Aorta (tissue), 5 donors: ENCODE data around the gene PDHB. TPM values are rescaled to one million over a fixed set of nuclear protein-coding genes. Genes with fewer than 3 reads are reported as not detected.

ENCODE experiments used
- ATAC-seq: fragments of 200-7000 bp; cut with Tn5 transposase; one replicate; pipeline ENCODE4 v1.9.1; 2022; ENCODE audit warnings: moderate library complexity; ENCODE audit not compliant: low FRiP score
- DNase-seq, 2 donors: peaks; one replicate each; pipeline ENCODE4 v3.0.0-alpha.2; 2020
- H3K27ac ChIP-seq, 2 donors: one replicate each; pipeline ENCODE4 v1.5.1; 2013; ENCODE audit warnings: low read length in 2 of 2, mild to moderate bottlenecking in 2 of 2, moderate library complexity in 2 of 2, control low read depth in 1 of 2, inconsistent platforms in 1 of 2, low read depth in 1 of 2
- H3K27me3 ChIP-seq, 2 donors: one replicate each; pipeline ENCODE4 v1.6.1; 2013; ENCODE audit warnings: control low read depth in 1 of 2, low read length in 1 of 2, mild to moderate bottlenecking in 1 of 2, moderate library complexity in 1 of 2; ENCODE audit not compliant: insufficient read depth in 2 of 2, control insufficient read depth in 1 of 2
- H3K36me3 ChIP-seq, 2 donors: one replicate each; pipeline ENCODE4 v1.6.1; 2013; ENCODE audit warnings: control low read depth in 1 of 2, low read length in 1 of 2, mild to moderate bottlenecking in 1 of 2; ENCODE audit not compliant: insufficient read depth in 2 of 2, control insufficient read depth in 1 of 2
- H3K4me1 ChIP-seq, 2 donors: one replicate each; pipeline ENCODE4 v1.6.1; 2013; ENCODE audit warnings: low read length in 2 of 2, control low read depth in 1 of 2, mild to moderate bottlenecking in 1 of 2, moderate library complexity in 1 of 2; ENCODE audit not compliant: insufficient read depth in 2 of 2, control insufficient read depth in 1 of 2
- H3K4me3 ChIP-seq, 2 donors: one replicate each; pipeline ENCODE4 v1.5.1; 2013; ENCODE audit warnings: low read length in 2 of 2, control low read depth in 1 of 2, mild to moderate bottlenecking in 1 of 2
- H3K9me3 ChIP-seq: one replicate; pipeline ENCODE4 v1.6.1; 2013; ENCODE audit warnings: mild to moderate bottlenecking, low read length; ENCODE audit not compliant: control insufficient read depth
- WGBS, 2 donors: extraction: QIAGEN DNeasy Blood & Tissue Kit; methylation state at CpG; one replicate each; pipeline ENCODE4 v1.1.7; 2013; 5-methylcytosine and 5-hydroxymethylcytosine counted together
- intact Hi-C, 2 donors: fragments of 100-400 bp; cut with DNase I; formaldehyde crosslinking; loops; one replicate each; pipeline versions ENCODE4 v1.14.2 to v1.15.0; 2022
- polyA plus RNA-seq, 2 donors: library from polyadenylated mRNA; stranded (reverse); fragments of 200-250 nt; gene quantifications; one replicate each; pipeline ENCODE4 v1.2.3, GENCODE V29; 2013
- total RNA-seq, 2 donors: library from RNA; stranded (reverse); fragmentation: NEBNext Ultra II Directional; extraction: Animal tissue kit (Norgen Biotek cat#: 25700); gene quantifications; one replicate each; pipeline ENCODE4 v1.2.1, GENCODE V29; 2021
- donor health status: healthy with polysubstance abuse.
- donor health status: Bipolar disorder and iron deficiency.
- donor health status: DM: no; HTN: no; CAD: no.
- donor health status: DM: no; HTN: no; CAD: no.
- donor health status: DM: yes; HTN: yes; CAD: no.

PDHB gene
- total and polyA plus RNA-seq, 4 donors, result 49.0 to 72.7 (median 59.1) TPM

DNA sequence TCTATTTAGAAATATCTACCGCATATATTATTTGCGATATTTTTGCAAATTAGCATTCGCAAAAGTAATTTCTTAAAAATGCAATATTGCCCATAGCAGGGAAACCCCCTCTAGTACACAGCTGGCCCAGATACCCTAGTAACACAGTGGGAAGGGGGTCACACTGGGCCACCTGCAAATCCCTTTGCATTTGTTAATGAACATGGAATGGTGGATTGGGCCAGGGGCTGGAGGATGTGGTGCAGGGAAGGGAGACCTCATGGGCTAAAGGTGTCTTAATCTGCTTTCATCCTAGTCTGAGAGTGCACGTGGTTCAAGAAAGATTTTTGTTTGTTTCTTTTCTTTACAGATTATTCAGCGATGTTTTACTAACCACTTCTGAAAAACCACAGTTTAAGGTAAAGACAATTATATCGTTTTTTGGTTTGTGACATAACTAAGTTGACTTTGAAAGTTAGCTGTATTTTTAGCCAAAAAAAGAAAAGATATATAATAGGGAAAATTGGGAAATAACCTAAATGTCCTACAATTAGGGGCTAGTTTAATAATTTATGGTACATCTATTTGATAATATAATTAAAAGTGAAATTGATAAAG, 30.0 kb downstream of the PDHB start:
- DNase-seq (no peak), ATAC-seq (no peak)
- H3K9me3 ChIP-seq, result no peaks in the 10 kb centered on the region
- no peak overlapping the region for H3K4me3 ChIP-seq
- H3K4me1 ChIP-seq, result no peaks in the 10 kb centered on the region
- H3K27ac ChIP-seq, result no peak overlapping the region
- WGBS, 2 donors, result 90 to 91% methylated on average over 6 of the region's 6 CpGs
- H3K27me3 ChIP-seq, result no peaks in the 10 kb centered on the region
- intact Hi-C loops, result no loop called here
- H3K36me3 ChIP-seq, result peaks cover 0 to 3% of the 10 kb centered on the region in 2 donors

DNA sequence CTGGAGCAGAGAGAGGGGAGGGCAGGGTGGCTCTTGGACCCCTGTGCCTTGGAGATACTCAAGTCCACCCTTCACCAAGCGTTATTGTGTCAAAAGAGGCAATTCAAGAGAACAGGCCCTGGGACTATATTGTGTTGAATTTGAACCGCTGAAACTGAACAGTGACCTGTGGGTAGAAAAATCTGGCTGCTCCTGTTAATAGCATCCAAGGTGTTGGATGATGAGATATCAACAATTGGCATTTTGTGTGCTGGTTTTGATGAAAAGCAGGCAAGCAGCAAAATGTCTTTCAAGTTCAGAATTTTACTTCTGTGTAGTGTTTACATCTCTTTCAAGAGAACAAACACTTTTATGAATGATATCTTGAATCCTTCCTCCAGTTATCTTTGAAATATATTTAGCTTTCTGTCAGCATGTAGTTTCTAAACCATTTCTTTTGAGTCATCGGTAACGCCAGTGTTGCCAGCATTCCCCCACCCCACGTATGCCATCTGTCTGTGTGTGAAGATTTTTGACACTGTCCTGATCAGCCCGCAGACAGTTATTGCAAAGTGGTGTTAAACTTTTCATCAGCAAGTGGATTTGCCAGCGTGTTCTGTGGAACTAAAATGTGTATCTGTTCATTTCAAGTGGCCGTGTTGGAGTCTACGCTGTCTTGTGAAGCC, 34.8 kb downstream of the PDHB start:
- ATAC-seq (no peak), DNase-seq (no peak)
- WGBS, 2 donors, result 90% methylated on average over 9 of the region's 9 CpGs
- intact Hi-C loops, result no loop called here
- no peaks in the 10 kb centered on the region for H3K4me1 ChIP-seq
- H3K27me3 ChIP-seq, result no peaks in the 10 kb centered on the region
- H3K27ac ChIP-seq, result no peak overlapping the region
- no peaks in the 10 kb centered on the region for H3K9me3 ChIP-seq
- no peak overlapping the region for H3K4me3 ChIP-seq
- peaks cover 4 to 8% of the 10 kb centered on the region in 2 donors for H3K36me3 ChIP-seq

DNA sequence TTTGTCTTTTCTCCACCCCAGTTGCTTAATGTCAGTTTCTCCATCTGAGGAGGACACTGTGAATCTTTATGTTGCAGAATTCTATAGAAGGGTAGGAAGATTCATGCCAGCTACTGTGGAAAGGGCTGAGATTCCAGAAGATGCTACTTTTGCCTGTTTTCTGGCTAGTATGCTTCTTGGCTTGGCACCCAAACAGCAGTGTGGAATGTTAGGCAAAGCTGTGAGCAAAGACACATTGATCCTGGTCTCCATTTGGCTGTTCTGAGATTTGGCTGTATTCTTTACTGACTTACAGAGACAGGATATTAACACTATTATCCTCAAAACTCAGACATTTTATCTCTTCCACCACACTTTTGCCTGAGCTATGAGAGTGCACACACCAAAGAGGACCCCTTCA, 39.3 kb downstream of the PDHB start:
- DNase-seq (no peak), ATAC-seq (no peak)
- no peaks in the 10 kb centered on the region for H3K27me3 ChIP-seq
- H3K4me1 ChIP-seq, result peaks cover 0 to 3% of the 10 kb centered on the region in 2 donors
- H3K9me3 ChIP-seq, result no peaks in the 10 kb centered on the region
- intact Hi-C loops, result no loop called here
- no peak overlapping the region for H3K4me3 ChIP-seq
- peaks cover 1 to 8% of the 10 kb centered on the region in 2 donors for H3K36me3 ChIP-seq
- H3K27ac ChIP-seq, result no peak overlapping the region

DNA sequence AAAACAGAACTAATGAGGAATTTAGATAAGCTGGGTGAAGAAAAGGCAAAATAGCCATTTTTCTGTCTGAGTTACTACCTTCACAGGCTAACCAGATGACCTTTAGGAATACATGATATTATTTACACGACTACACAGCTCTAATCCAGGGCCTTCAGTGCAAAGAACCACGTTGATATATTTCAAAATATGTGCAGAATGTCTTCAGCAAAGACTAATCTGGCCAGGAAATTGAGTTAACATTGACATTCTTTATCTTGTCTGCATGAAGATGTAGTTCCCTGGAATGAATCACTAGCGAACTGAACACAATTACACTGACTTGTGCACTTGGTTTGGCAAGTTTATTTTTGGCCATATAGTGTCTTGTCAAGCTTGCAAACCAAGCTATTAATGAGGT, 41.5 kb downstream of the PDHB start:
- no peak overlapping the region for H3K27ac ChIP-seq
- H3K4me3 ChIP-seq, result no peak overlapping the region
- no peaks in the 10 kb centered on the region for H3K9me3 ChIP-seq
- no peaks in the 10 kb centered on the region for H3K27me3 ChIP-seq
- WGBS, 2 donors, result 8 to 14% methylated on average over 3 of the region's 3 CpGs
- peaks cover 0 to 3% of the 10 kb centered on the region in 2 donors for H3K4me1 ChIP-seq
- peaks cover 1 to 11% of the 10 kb centered on the region in 2 donors for H3K36me3 ChIP-seq
- DNase-seq (no peak), ATAC-seq (no peak)
- intact Hi-C loops, result no loop called here

DNA sequence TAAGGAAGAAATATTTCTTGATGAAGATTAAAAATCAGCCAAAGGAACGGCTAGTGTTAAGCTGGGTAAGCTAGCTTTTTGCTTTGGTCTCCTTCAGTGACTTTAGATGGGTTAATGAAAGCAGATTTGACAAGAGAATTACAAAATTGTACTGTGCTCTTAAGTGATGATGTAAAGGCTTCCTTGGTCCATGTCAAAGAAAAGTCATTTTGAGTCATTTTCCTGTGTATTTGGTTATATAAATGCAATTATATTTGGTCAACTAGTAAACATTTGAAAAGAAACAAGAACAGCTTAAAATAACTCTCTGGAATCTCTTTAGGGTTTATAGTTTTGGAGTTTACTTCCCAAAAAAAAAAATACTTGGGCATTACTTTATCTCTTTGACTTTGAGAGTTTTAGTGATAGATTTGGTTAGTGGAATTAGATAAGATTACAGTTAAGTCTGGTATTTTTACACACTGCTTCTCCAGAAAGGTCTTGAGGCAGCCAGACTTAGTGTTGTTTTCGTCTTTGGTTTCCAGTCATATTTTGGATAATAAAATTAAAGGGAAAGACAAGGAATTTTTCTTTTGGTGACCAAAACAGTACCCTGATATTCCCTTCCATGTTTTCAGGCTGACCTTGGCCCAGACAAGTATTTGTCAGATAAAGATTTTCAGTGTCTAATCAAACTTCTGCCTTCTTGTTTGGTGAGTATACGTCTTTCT, 42.3 kb downstream of the PDHB start:
- intact Hi-C loops, result no loop called here
- no peak for DNase-seq
- Histone ChIP-seq H3K9me3 (no peaks in the 10 kb centered on the region), H3K4me1 (peaks cover 0 to 3% of the 10 kb centered on the region in 2 donors), H3K27ac (no peak overlapping the region), H3K36me3 (peaks cover 1 to 6% of the 10 kb centered on the region in 2 donors), H3K27me3 (no peaks in the 10 kb centered on the region), H3K4me3 (no peak overlapping the region)
- WGBS, 2 donors, result 5 to 15% methylated on average over 3 of the region's 3 CpGs
- ATAC-seq, result no peak

DNA sequence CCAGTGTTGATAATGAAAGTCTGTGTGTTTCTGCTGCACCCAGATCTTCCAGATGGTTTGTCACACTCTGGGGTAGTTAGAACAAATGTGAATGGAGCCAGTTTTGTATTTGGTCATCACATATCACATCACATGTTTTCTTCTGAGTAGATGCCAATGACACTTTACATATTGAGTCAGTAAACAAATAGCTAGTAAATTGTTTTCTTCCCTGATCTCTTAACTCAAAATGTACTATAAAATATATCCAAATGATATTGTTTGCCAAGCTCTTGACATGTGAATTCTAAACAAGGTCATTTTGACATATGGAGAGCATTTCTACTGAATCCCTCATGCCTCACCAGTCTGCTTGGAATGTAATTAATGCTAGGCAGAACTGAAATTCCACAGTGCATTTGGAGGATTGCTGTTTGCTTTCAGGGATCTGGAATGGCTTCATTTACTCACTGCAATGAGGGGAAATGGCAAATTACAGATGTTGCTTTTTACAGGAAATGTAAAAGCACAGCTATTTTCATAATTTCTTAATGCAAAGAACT, 45.0 kb downstream of the PDHB start:
- no peak overlapping the region for H3K4me3 ChIP-seq
- DNase-seq (no peak), ATAC-seq (no peak)
- H3K9me3 ChIP-seq, result no peaks in the 10 kb centered on the region
- peaks cover 0 to 3% of the 10 kb centered on the region in 2 donors for H3K4me1 ChIP-seq
- intact Hi-C loops, result no loop called here
- no peaks in the 10 kb centered on the region for H3K27me3 ChIP-seq
- H3K36me3 ChIP-seq, result peaks cover 0 to 3% of the 10 kb centered on the region in 2 donors
- H3K27ac ChIP-seq, result no peak overlapping the region

DNA sequence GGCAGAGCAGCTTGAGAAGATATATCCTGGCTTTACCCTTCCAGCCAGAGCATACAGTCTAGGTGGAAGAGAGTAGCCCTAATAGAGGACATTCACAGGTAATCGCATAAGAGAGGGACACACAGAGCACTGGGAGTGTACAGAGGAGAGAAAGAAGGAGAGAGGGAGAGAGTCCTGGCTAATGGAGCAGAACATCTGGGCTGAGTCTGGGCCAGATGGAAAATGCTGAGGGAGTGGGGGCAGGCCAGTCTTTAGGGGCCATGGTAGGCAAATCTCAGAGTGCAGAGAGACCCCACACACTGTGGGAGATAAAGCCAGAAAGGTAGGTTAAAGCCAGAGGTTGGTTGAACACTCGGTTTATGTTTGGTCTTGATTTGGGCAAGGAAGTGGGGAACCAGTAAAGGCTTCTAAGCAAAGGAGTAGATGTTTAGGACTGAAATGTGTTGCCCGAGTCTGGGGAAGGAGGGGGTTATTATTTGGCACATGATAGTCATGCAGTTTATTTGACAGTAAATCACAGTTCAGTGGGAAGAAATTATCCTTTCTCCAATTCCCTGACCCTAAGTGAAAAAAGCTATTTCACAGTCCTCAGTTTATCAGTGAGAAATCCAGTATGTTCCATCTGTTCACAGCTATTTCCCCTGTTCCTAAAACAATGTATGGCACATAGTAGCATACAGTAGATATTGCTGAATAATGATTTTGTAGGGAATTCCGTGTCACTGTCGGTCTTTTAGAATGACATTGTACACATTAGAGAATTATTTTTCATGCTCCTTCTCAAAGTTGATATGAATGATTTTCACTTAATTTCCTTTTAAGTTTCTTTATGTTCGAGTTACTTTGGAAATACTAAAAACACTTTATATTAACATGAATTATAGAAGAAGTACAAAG, 45.7 kb downstream of the PDHB start:
- Histone ChIP-seq H3K27me3 (no peaks in the 10 kb centered on the region), H3K4me1 (peaks cover 0 to 3% of the 10 kb centered on the region in 2 donors), H3K36me3 (peaks cover 0 to 3% of the 10 kb centered on the region in 2 donors), H3K4me3 (no peak overlapping the region), H3K9me3 (no peaks in the 10 kb centered on the region), H3K27ac (peak overlapping the region in 1 of 2 donors; percentile 44)
- WGBS, 2 donors, result 62 to 66% methylated on average over 6 of the region's 6 CpGs
- intact Hi-C loops, result no loop called here
- DNase-seq (no peak), ATAC-seq (no peak)

DNA sequence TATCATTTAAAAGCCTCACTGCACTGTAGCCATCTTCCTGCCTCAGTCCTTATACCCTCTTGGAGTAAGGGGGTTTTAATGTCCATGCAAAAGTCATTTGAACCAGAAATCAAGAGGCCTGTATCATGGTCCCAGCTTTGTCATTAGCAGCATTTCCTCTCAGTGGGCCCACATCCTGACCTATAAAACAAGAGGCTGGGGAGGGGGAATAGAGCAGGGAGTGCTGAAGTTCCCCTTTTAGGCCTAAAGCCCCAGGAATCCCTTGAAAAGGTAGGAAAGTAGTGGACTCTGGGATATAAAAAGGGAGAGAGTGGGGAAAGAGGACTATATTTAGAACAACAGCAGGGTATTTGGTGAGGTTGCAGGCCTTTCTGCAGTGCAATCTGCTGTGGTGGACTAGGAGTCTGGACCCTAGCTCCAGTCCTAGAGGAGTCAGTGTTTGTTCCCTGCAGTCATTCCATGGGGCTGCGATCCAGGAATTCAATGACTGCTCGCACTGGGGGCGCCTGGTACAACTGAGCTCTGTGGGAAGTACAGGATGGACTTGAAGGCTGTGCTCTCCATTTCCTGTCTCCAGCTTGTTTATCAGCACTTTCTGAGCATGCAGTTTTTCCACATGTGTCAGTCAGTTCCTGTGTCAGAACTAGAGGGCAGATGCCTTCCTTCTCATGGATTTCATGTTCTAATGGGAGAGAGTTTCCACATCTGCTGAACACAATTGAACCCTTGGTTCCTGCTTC, 46.8 kb downstream of the PDHB start:
- H3K27me3 ChIP-seq, result no peaks in the 10 kb centered on the region
- H3K27ac ChIP-seq, result peak overlapping the region in 1 of 2 donors; percentile 30
- H3K4me3 ChIP-seq, result no peak overlapping the region
- WGBS, 2 donors, result 46 to 50% methylated on average over 3 of the region's 3 CpGs
- no peaks in the 10 kb centered on the region for H3K9me3 ChIP-seq
- H3K36me3 ChIP-seq, result peaks cover 0 to 3% of the 10 kb centered on the region in 2 donors
- ATAC-seq (peak; percentile 15), DNase-seq (peak in 1 of 2 donors; percentile 57)
- intact Hi-C loops, result no loop called here
- H3K4me1 ChIP-seq, result peaks cover 0 to 2% of the 10 kb centered on the region in 2 donors
